Naive thymus-derived CD4-positive, alpha-beta T cell (primary cell): ENCODE results near the gene DNAJB13. TPM values are rescaled to one million over a fixed set of nuclear protein-coding genes. Genes with fewer than 3 reads are reported as not detected.

Source experiments
- ATAC-seq: fragments of 150-1000 bp; cut with Tn5 transposase; 2 replicates; pipeline ENCODE4 v1.10.0; 2021; ENCODE audit warnings: mild to moderate bottlenecking, moderate library complexity
- CTCF ChIA-PET: fragments of 350-600 bp; sonication (Branson Sonifier 250); formaldehyde crosslinking; loops from one replicate; lab custom pipeline; 2021; ENCODE audit warnings: antibody characterized with exemption; lab: Charles Lee
- POLR2A ChIA-PET: fragments of 350-600 bp; sonication (Branson Sonifier 250); formaldehyde crosslinking; loops from one replicate; lab custom pipeline; 2021; ENCODE audit warnings: antibody characterized with exemption, inconsistent platforms; lab: Charles Lee
- DNase-seq, 9 donors: peaks; one replicate each; pipeline versions ENCODE4 v3.0.0 to v3.0.0-alpha.2; 2020 to 2022; ENCODE audit warnings: mixed read lengths in 1 of 9
- H3K27ac ChIP-seq: one replicate; pipeline ENCODE4 v1.7.0; 2013; ENCODE audit warnings: mild to moderate bottlenecking, low read depth, low read length, moderate library complexity
- H3K27me3 ChIP-seq, 2 donors: one replicate each; pipeline ENCODE4 v1.7.0; 2013; ENCODE audit warnings: low read length in 2 of 2, mild to moderate bottlenecking in 2 of 2, moderate library complexity in 2 of 2; ENCODE audit not compliant: control insufficient read depth in 2 of 2, insufficient read depth in 2 of 2
- H3K36me3 ChIP-seq, 3 experiments: 1 replicate in 2 of 3; 2 replicates in 1 of 3; pipeline ENCODE4 v1.7.0; 2013; ENCODE audit warnings: low read length in 3 of 3, mild to moderate bottlenecking in 3 of 3, moderate library complexity in 1 of 3; ENCODE audit not compliant: insufficient read depth in 3 of 3, control insufficient read depth in 2 of 3
- H3K4me1 ChIP-seq, 2 donors: one replicate each; pipeline ENCODE4 v1.7.0; 2013; ENCODE audit warnings: low read length in 2 of 2, mild to moderate bottlenecking in 2 of 2, moderate library complexity in 1 of 2; ENCODE audit not compliant: control insufficient read depth in 2 of 2, insufficient read depth in 2 of 2
- H3K4me3 ChIP-seq: 2 replicates; pipeline ENCODE4 v1.7.0; 2013; ENCODE audit warnings: mild to moderate bottlenecking, low read length
- H3K9me3 ChIP-seq, 3 experiments: 1 replicate in 2 of 3; 2 replicates in 1 of 3; pipeline ENCODE4 v1.7.0; 2013; ENCODE audit warnings: low read length in 3 of 3; ENCODE audit not compliant: control insufficient read depth in 2 of 3
- H3K27ac Mint-ChIP-seq, 9 donors: one replicate each; pipeline ENCODE4 v1.8.0; 2020 to 2022; ENCODE audit warnings: mixed read lengths in 9 of 9, mild to moderate bottlenecking in 8 of 9, moderate library complexity in 5 of 9, inconsistent platforms in 2 of 9
- H3K27me3 Mint-ChIP-seq, 5 donors: one replicate each; pipeline ENCODE4 v1.8.0; 2021 to 2022; ENCODE audit warnings: mixed read lengths in 5 of 5, mild to moderate bottlenecking in 1 of 5
- H3K36me3 Mint-ChIP-seq, 5 donors: one replicate each; pipeline ENCODE4 v1.8.0; 2020 to 2022; ENCODE audit warnings: mixed read lengths in 5 of 5, mild to moderate bottlenecking in 3 of 5, inconsistent platforms in 1 of 5
- H3K4me1 Mint-ChIP-seq, 7 donors: one replicate each; pipeline ENCODE4 v1.8.0; 2020 to 2022; ENCODE audit warnings: mixed read lengths in 7 of 7, mild to moderate bottlenecking in 3 of 7, inconsistent platforms in 1 of 7
- H3K4me3 Mint-ChIP-seq, 10 donors: one replicate each; pipeline ENCODE4 v1.8.0; 2020 to 2022; ENCODE audit warnings: mild to moderate bottlenecking in 10 of 10, mixed read lengths in 10 of 10, moderate library complexity in 6 of 10, inconsistent platforms in 2 of 10
- H3K9me3 Mint-ChIP-seq, 11 donors: one replicate each; pipeline ENCODE4 v1.8.0; 2020 to 2022; ENCODE audit warnings: mixed read lengths in 11 of 11, mild to moderate bottlenecking in 4 of 11, inconsistent platforms in 1 of 11, moderate library complexity in 1 of 11
- intact Hi-C, 2 donors: fragments of 100-400 bp; cut with micrococcal nuclease; formaldehyde crosslinking; loops; one replicate each; pipeline ENCODE4 v1.15.1; 2023
- polyA plus RNA-seq, 2 donors: library from polyadenylated mRNA; unstranded; fragments of 300-500 nt; fragmentation: Illumina TruSeq; gene quantifications; one replicate each; pipeline ENCODE4 v1.2.3, GENCODE V29; 2021
- total RNA-seq, 6 experiments: library from RNA in 5 of 6; stranded (reverse) in 5 of 6; gene quantifications; 1 replicate in 5 of 6; 2 replicates in 1 of 6; pipeline ENCODE4 v1.2.3 and lab custom pipeline; 2021 to 2026

Gene DNAJB13
- total and polyA plus RNA-seq, 7 experiments from 2014 or later = 0.19 to 0.73 (median 0.44) TPM; not detected in 1

DNA sequence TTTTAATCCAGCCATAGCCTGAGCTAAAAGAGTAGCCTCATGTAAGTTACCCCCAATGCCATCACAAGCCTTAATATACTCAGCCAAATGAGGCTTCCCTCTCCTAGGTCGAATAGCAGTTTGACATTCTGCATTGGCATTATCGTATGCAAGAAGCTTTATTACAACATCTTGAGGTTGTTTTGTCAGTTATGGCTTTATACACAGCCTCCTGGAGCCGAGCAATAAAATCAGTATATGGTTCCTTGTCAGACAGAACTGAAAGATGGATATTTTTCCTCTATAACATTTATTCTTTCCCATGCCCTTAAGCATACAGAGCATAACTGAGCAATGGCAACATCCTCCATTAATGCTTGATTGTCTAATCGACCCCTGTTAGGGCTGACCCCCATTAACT, 5.4 kb upstream of the DNAJB13 start:
- H3K36me3 Mint-ChIP-seq = peaks cover 0 to 16% (median 4%) of the 10 kb centered on the region in 5 donors

DNA sequence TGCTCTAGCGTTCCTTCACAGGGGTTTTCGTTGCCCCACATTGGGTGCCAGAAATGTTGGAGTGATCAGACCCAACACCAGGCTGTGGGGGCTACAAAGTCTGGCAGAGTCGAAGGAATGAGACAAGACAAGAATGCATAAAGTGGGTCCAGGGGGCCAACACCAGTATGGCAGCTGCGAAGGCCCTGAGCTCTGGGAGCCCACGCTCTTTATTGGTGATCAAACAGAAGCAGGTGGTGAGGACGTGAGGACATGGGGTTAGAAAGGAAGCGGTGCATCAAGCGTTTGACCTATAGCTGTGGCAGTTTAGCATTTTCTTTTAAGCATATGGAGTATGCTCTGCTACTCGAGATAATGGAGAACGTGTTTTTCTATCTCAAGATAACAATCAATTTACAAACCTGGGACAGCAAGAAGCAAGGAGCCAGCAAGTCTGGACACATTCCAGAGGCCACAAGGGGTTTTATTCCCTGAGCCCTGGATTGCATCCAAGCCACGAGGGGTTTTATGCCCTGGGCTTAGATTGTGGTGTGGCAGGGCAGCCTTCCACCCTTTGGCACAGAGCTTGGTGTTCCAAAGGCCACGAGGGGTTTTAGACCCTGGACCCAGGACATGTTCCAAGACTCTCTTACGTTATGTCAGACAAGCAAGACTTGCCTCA, 3.9 kb upstream of the DNAJB13 start:
- no peaks in the 10 kb centered on the region for H3K4me1 ChIP-seq
- no peak overlapping the region for H3K4me3 ChIP-seq
- ChIA-PET CTCF (no interaction called here), POLR2A (no interaction called here)
- no peak overlapping the region for H3K27ac ChIP-seq
- H3K27me3 ChIP-seq = no peaks in the 10 kb centered on the region
- no peaks in the 10 kb centered on the region for H3K9me3 Mint-ChIP-seq
- H3K27ac Mint-ChIP-seq = no peak overlapping the region
- no peak overlapping the region for H3K4me3 Mint-ChIP-seq
- DNase-seq (no peak), ATAC-seq (no peak)
- H3K9me3 ChIP-seq = no peaks in the 10 kb centered on the region
- intact Hi-C loops = no loop called here
- peaks cover 0 to 7% (median 0%) of the 10 kb centered on the region in 5 donors for H3K27me3 Mint-ChIP-seq
- peaks cover 0 to 4% (median 0%) of the 10 kb centered on the region in 7 donors for H3K4me1 Mint-ChIP-seq
- no peaks in the 10 kb centered on the region for H3K36me3 ChIP-seq
- peaks cover 0 to 9% (median 0%) of the 10 kb centered on the region in 5 donors for H3K36me3 Mint-ChIP-seq

More for the DNA sequence above, 5.4 kb upstream of the DNAJB13 start:
- Histone ChIP-seq H3K27ac (no peak overlapping the region), H3K9me3 (no peaks in the 10 kb centered on the region), H3K4me3 (no peak overlapping the region), H3K27me3 (no peaks in the 10 kb centered on the region), H3K4me1 (no peaks in the 10 kb centered on the region), H3K36me3 (no peaks in the 10 kb centered on the region)
- peaks cover 0 to 7% (median 0%) of the 10 kb centered on the region in 11 donors for H3K9me3 Mint-ChIP-seq
- CTCF ChIA-PET = no interaction called here
- no peak overlapping the region for H3K27ac Mint-ChIP-seq
- POLR2A ChIA-PET = no interaction called here
- H3K4me3 Mint-ChIP-seq = no peak overlapping the region
- ATAC-seq (no peak), DNase-seq (no peak)
- peaks cover 0 to 4% (median 0%) of the 10 kb centered on the region in 7 donors for H3K4me1 Mint-ChIP-seq
- intact Hi-C loops = no loop called here
- peaks cover 0 to 7% (median 0%) of the 10 kb centered on the region in 5 donors for H3K27me3 Mint-ChIP-seq

DNA sequence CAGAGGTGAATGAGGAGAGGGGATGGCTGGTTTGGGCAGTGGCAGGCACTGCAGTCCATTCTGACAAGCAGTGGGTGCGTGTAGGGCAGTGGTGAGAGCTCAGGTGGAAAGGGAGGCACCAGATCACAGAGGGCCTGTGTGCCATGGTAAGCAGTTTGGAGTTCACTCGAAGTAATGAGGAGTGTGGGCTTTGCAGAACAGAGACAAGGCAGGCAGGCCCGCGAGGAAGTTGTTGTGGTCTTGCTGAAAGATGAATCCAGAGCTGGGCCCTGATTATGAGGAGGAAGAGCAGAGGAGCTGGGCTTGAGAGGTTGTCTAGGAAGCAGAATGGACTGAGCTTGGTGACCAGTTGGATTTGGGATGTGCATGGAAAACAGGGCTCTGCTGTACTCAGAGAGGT, 1.6 kb upstream of the DNAJB13 start:
- H3K4me3 Mint-ChIP-seq = no peak overlapping the region
- CTCF ChIA-PET = no interaction called here
- POLR2A ChIA-PET = no interaction called here

DNA sequence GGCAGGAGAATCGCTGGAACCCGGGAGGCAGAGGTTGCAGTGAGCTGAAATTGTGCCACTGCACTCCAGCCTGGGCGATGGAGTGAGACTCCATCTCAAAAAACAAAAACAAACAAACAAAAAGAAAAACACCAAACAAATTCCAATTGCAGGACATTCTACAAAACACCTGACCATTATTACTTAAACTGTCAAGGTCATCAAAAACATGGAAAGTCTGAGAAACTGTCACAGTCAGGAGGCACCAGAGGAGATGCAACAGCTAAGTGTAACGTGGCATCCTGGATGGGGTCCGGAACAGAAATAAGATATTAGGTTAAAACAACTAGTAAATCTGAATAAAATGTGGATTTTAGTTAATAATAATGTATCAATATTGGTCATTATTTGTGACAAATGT, 914 bp upstream of the DNAJB13 start:
- no peak overlapping the region for H3K4me3 ChIP-seq
- DNase-seq = no peak
- H3K27me3 Mint-ChIP-seq = peaks cover 0 to 7% (median 0%) of the 10 kb centered on the region in 5 donors
- no peak overlapping the region for H3K27ac ChIP-seq
- H3K27me3 ChIP-seq = no peaks in the 10 kb centered on the region
- no peak overlapping the region for H3K4me3 Mint-ChIP-seq
- H3K9me3 ChIP-seq = no peaks in the 10 kb centered on the region
- peaks cover 0 to 4% (median 0%) of the 10 kb centered on the region in 7 donors for H3K4me1 Mint-ChIP-seq
- no peaks in the 10 kb centered on the region for H3K36me3 ChIP-seq
- H3K27ac Mint-ChIP-seq = no peak overlapping the region
- intact Hi-C loops = no loop called here
- ChIA-PET POLR2A (no interaction called here), CTCF (no interaction called here)
- no peaks in the 10 kb centered on the region for H3K9me3 Mint-ChIP-seq
- peaks cover 0 to 9% (median 0%) of the 10 kb centered on the region in 5 donors for H3K36me3 Mint-ChIP-seq
- no peaks in the 10 kb centered on the region for H3K4me1 ChIP-seq
- ATAC-seq = no peak

More for the DNA sequence above, 1.6 kb upstream of the DNAJB13 start:
- Histone ChIP-seq H3K27ac (no peak overlapping the region), H3K4me3 (no peak overlapping the region), H3K27me3 (no peaks in the 10 kb centered on the region), H3K36me3 (no peaks in the 10 kb centered on the region), H3K9me3 (no peaks in the 10 kb centered on the region), H3K4me1 (no peaks in the 10 kb centered on the region)
- Mint-ChIP-seq H3K9me3 (no peaks in the 10 kb centered on the region), H3K27me3 (peaks cover 0 to 7% (median 0%) of the 10 kb centered on the region in 5 donors), H3K27ac (no peak overlapping the region), H3K4me1 (peaks cover 0 to 4% (median 0%) of the 10 kb centered on the region in 7 donors), H3K36me3 (peaks cover 0 to 9% (median 0%) of the 10 kb centered on the region in 5 donors)
- ATAC-seq (no peak), DNase-seq (no peak)
- intact Hi-C loops = no loop called here

DNA sequence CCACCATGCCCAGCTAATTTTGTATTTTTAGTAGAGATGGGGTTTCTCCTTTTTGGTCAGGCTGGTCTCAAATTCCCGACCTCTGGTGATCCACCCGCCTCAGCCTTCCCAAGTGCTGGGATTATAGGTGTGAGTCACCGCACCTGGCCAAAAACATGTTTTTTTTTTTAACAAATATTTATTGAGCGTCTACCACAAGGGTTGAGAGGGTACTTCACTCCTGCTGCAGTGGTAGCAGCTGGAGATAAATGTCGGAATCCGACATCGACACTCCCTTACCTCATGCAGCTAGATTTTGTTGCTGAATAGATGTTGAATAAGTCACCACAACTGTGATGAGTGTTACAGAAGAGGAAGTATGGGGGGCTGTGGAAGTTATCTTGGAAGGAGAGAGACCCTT, 971 bp downstream of the DNAJB13 start:
- peaks cover 0 to 10% (median 9%) of the 10 kb centered on the region in 5 donors for H3K27me3 Mint-ChIP-seq
- no peaks in the 10 kb centered on the region for H3K36me3 ChIP-seq
- H3K9me3 Mint-ChIP-seq = no peaks in the 10 kb centered on the region
- H3K4me3 ChIP-seq = no peak overlapping the region
- no peaks in the 10 kb centered on the region for H3K9me3 ChIP-seq
- ATAC-seq (no peak), DNase-seq (no peak)
- H3K4me3 Mint-ChIP-seq = no peak overlapping the region
- intact Hi-C loops = no loop called here
- no peak overlapping the region for H3K27ac Mint-ChIP-seq
- ChIA-PET POLR2A (no interaction called here), CTCF (no interaction called here)
- H3K27ac ChIP-seq = no peak overlapping the region
- H3K4me1 Mint-ChIP-seq = peaks cover 0 to 4% (median 0%) of the 10 kb centered on the region in 7 donors
- no peaks in the 10 kb centered on the region for H3K4me1 ChIP-seq
- no peaks in the 10 kb centered on the region for H3K27me3 ChIP-seq
- H3K36me3 Mint-ChIP-seq = peaks cover 0 to 1% (median 0%) of the 10 kb centered on the region in 5 donors

DNA sequence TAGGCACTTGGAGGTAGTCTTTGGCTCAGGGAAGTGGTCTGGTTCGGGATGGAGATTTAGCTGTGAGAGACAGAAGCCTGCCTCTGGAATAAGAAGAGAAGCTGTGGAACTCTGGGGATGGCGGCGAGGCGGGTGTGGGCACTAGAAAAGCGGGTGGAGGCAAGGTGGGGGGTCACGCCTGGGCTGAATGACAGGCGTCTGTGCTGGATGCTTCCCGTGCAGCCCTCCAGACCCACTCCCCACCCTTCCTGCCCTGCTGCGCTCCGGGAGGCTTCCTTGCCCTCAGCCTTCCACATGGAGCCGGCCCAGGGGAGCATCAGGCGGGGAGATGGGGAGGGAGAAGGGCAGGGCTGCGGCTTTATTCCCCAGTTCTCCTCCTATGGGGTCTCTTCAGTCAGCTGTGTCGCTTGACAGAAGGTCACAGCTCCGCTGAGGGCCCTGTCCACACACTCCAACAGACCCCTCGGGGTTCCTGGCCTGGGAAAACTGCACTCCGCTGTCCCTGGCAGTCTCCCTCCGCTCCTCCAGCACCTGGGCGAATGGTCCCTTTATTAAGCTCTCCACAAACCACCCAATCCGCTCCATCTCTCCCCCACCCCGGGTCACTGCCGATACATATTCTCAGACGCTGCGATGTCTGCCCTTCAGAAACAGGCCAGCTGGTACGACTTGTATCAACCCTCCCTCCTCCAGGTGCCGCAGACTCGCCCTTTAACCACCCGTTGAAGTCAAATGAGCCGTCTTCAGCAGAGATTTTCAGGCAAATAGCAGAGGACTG, 6.2 kb downstream of the DNAJB13 start:
- no peaks in the 10 kb centered on the region for H3K36me3 Mint-ChIP-seq
- Histone ChIP-seq H3K9me3 (no peaks in the 10 kb centered on the region), H3K27me3 (no peaks in the 10 kb centered on the region), H3K4me3 (no peak overlapping the region), H3K36me3 (no peaks in the 10 kb centered on the region), H3K27ac (no peak overlapping the region), H3K4me1 (no peaks in the 10 kb centered on the region)
- ATAC-seq = no peak
- no peak for DNase-seq
- H3K9me3 Mint-ChIP-seq = no peaks in the 10 kb centered on the region
- peaks cover 6 to 16% (median 16%) of the 10 kb centered on the region in 5 donors for H3K27me3 Mint-ChIP-seq
- peak overlapping the region in 6 of 10 donors; percentile 52 to 81 (median 62) for H3K4me3 Mint-ChIP-seq
- peaks cover 0 to 6% (median 5%) of the 10 kb centered on the region in 7 donors for H3K4me1 Mint-ChIP-seq
- ChIA-PET POLR2A (interaction anchor here (0.5 to 1.1 kb wide), 3 partner anchors 38 to 113 kb away, joined by 3 to 6 read pairs (median 3); no protein-coding TSS in a partner anchor), CTCF (no interaction called here)
- intact Hi-C loops = no loop called here
- peak overlapping the region in 1 of 9 donors; percentile 67 for H3K27ac Mint-ChIP-seq
